Activated CD8-positive, alpha-beta memory T cell treated with anti-CD3 and anti-CD28 coated beads, Interleukin-2, amount 50 U/mL, for 48 hours (primary cell): ENCODE measurements around the gene WASF3.
"Not testable (repeated sequence)": the region's sequence is repeated elsewhere in the genome, so short reads cannot be mapped to it uniquely, and the experiment has no call there.

Experiments
- DNase-seq: peaks from one replicate; pipeline ENCODE4 v3.0.0-alpha.2; 2020

The WASF3 gene

GRCh38 chr13:26591672-26592071, 34.2 kb downstream of the WASF3 start:
- no peak for DNase-seq

GRCh38 chr13:26593661-26594060, 36.2 kb downstream of the WASF3 start:
- no peak for DNase-seq

GRCh38 chr13:26594363-26594762, 36.9 kb downstream of the WASF3 start:
- DNase-seq, result no peak

DNA sequence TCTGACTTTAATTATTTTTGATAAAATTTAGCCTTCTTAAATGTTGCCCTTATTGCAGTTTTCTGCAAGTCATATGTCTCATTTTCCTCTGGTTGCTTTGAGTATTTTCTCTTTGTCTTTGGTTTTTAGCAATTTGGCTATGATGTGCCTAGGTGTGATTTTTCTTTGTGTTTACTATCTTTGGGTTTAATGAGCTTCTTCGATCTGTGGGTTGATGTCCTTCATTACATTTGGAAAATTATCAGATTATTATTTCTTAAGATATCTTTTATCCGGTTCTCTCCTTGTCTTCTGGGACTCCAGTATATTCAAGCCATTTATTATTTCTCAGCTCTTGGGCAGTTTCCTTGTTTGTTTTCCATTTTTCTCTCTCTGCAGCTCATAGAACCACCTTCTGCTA, 39.0 kb downstream of the WASF3 start:
- DNase-seq, result no peak

DNA sequence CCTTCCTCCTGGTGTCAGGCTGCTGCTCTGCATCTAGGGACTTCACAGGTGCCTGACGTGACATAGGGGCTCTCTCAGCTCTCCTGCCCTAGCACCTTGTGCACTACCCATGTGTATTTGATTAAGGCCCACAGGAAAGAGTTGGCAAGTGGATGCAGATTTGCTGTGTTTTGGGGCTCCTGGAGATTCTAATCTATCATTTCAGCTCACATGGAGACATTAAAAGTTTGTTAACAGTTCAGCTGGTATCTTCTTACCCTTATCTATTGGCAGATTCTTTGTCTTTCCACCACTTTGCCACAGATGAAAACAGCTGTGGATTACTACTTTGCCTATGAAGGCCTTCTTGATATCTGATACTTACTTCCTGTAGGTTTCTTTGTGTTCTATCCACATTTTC, 41.9 kb downstream of the WASF3 start:
- no peak for DNase-seq

- DNase-seq, result no peak
Observed at GRCh38 chr13:26599860-26600259, 42.4 kb downstream of the WASF3 start.

DNA sequence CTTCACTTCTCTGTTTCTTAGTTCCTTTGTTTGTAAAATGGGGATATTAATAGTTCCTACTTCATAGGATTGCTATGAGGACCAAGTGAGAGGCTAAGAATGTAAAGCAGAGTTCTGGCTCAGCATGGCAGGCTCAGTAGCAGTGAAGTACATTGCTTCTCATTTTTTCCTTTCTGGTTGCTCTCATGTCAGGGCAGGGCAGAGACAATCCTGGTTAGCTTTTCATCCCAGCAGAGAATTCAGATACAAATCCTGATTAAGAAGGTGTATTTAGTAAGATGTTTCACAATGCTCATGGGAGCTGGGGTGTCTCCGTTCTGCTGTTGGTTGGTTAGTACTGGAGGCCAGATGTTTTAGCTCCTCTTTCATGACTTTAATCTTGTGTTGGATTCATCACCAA, 42.9 kb downstream of the WASF3 start:
- no peak for DNase-seq

DNA sequence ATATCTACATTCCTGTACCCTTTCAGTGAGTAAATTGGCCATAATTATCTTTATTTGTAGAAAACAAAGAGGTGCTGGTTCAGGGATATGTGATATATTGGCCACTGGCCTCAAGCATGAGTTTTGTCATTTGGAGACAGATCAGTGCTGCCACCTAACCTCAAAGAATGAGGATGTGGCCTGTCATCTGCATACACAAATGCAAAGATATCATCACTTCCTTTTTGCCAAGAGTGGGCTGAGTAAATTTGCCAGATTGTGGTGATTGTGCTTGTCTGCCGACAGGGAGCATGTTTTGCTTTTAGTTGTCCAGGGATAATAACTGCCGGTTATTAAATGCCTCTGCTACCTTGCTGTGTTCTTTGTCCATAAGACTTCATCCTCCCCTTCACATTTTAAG, 44.2 kb downstream of the WASF3 start:
- no peak for DNase-seq

- no peak for DNase-seq
Observed at GRCh38 chr13:26602783-26603182, 45.3 kb downstream of the WASF3 start.

DNA sequence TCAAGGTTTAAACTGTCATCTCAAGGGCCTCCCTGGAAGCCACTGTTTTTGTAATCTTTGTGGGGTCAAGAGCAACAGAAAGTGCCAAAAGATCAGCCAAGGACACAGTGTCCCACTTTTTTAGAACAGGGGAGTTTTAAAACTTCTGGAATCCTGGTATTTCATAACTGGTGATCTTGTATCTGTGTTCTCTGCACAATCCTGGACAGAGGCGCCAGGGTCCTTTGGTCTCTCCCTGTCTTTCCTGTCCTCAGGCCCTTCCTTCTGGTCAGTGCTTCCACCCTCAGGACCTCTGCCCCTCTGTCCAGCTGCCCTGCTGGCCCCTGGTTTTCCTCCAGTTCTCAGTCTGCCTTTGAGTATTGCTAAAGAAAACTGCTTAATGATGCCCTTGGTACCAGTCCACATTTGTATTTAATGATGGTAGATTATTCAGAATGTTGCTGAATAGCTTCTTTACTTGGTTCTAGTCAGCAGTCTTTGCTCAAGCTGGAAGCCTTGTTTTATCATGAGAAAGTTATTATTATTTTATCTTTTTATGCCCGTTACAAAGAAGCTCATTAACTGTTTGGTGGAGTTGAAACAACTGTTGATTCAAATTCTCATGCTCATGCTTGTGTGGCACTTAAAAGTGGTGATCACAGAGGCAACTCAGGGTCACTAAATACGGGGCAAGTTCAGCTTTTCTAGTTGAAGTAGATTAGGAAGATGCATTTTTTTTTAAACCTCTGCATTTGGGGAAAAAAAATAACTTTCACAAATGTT, 47.5 kb downstream of the WASF3 start:
- no peak for DNase-seq

GRCh38 chr13:26605845-26606244, 48.4 kb downstream of the WASF3 start:
- no peak for DNase-seq

DNA sequence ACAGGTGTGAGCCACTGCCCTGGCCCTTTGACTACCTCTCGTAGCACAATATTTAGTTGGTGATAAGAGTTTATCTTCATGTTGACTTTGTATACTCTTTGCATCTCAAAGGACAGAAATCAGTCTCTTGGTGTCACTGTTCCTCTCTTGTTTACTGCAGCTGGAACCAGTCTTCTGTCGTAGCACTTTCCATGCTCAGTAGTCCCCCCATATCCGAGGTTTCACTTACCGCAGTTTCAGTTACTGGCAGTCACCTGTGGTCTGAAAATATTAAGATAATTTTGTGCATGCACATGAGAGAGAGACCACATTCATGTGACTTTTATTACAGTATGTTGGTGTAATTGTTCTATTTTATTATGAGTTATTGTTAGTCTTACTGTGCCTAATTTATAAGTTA, 49.1 kb downstream of the WASF3 start:
- DNase-seq, result no peak

GRCh38 chr13:26614721-26615120, 57.2 kb downstream of the WASF3 start:
- DNase-seq, result no peak

DNA sequence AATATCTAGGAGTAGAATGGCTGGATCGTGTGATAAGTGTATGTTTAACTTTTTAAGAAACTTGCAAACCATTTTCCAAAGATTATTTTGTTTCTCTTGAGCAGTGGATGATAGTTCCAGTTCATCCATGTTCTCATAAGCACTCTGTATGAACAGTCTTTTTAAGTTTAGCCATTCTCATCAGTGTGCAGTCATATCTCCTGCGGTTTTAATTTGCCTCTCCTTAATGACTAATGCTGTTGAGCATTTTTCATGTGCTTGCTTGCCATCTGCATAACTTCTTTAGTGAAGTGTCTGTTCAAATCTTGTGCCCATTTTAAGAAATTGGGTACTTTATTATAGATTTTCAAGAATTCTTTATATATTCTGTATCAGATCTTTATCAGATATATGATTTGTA, 58.6 kb downstream of the WASF3 start:
- DNase-seq, result no peak

GRCh38 chr13:26618726-26619125, 61.2 kb downstream of the WASF3 start:
- DNase-seq, result no peak

DNA sequence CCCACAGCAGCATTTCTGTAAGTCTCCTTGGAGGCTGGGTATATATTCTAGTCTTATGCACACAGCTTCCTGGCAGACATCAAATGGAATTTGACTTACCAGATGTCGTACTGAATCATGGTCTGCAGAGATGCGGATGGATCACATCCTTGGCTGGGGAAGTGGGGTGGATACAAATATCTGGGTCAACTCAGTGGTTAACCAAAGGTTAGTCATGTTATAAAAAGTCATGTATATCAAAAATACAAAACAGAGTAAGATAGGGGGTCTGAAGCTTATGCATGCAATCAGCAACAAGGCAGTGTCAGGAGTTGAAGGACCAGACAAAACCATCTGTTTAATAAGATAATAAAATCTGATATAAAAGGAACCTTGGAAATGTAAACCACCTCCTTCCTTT, 61.9 kb downstream of the WASF3 start:
- DNase-seq, result no peak

DNA sequence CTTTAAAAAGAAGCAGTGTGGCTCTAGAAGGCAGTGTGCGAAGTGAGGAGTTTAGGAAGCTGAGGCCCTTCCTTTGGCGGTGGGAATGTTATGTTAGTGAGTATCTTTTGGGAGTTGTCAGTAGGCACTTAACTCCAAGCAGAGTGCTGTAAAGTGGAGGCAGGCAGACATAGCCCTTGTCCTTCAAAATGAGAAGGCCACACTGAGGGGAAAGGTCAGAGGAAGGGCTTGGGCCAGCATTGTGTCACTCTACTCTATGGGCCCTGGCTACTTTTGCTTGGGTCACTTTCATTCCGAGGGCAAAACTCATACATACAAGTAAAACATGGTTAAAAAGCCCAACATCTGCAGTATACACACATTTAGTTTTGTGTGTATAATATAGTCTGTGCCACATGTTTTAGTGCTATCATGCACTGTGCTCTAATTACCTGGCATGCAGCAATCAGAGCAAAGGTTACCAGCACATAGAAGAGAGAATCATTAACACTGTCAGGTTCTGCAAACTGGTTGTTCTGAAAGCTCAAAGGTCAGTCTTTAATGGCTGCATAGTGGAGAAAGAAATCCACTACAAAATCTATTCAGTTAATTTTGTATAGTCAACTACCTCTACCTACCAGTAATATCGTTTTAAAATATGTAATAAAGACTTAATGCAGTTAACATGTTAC, 64.4 kb downstream of the WASF3 start:
- no peak for DNase-seq

DNA sequence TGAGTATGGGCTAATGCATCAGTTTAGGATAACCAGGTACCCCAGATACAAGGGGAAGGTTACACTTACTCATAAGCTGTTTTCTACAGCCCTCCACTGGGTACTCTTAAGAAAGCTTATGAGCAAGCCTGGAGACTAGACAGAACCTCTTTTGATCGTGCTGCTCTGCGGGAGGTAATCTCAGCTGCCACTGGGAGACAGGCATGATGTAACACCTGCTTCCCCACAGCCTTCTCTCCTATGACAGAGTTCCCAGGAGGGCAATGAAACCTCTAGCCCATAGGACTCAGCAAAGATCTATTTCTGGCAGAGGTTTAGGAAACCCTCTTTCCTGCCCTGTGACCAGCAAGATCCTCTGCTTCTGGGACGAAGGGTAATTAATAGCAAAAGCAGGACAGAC, 65.6 kb downstream of the WASF3 start:
- no peak for DNase-seq

- DNase-seq, result no peak
Observed at GRCh38 chr13:26624572-26624971, 67.1 kb downstream of the WASF3 start.

DNA sequence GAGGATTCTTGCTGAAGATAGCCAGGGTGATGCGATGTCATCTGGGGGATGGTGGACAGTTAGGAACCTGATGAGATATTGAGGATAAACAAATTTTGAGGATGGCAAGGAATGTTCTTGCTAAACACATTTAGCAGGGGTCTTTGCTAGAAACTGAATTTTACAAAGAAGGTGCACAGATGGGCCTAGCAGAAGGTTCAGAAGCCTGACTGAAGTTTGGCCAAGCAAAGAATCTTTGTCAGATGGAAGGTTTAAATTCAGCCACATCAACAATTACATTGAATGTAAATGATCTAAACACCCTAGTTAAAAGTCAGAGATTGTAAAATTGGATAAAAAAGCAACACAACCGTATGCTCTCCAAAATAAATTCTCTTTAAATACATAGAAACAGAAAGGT, 68.8 kb downstream of the WASF3 start:
- DNase-seq, result no peak

GRCh38 chr13:26628706-26629105, 71.2 kb downstream of the WASF3 start:
- DNase-seq, result no peak

DNA sequence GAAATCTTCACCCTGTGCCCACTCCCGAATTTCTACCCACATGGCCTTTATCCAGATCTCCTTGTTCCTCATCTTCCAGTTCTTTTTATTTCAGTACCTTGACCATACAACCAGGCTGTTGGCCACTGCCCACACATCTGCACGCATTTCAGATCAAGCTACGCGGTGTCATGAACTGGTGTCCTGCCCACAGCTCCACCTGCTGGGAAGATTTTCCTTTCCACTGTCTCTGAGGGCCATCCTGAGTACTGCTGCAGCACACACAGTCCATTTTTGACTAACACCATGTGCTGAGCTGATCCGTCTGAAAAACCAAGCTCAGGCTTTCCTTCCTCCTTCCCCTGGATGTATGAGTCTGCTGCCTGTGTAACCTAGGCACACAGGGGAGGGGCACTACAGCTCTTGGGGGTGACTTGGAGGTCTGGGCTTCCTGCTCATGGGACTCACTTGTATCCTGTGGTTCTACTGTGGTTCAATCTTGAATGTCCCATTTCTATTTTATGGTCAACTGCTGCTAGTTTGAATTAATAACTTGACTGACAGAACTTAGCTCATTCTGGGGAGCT, 71.9 kb downstream of the WASF3 start:
- DNase-seq, result no peak

- DNase-seq, result not testable (repeated sequence)
Observed at GRCh38 chr13:26635634-26636033, 78.2 kb downstream of the WASF3 start.

DNA sequence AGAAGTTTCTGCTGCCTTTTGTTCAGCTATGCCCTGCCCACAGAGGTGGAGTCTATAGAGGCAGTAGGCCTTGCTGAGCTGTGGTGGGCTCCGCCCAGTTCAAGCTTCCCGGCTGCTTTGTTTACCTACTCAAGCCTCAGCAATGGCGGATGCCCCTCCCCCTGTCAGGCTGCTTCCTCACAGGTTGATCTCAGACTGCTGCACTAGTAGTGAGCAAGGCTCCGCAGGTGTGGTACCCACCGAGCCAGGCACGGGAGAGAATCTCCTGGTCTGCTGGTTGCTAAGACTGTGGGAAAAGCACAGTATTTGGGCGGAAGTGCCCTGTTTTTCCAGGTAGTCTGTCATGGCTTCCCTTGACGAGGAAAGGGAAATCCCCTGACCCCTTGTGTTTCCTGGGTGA, 78.6 kb downstream of the WASF3 start:
- DNase-seq, result not testable (repeated sequence)

- no peak for DNase-seq
Observed at GRCh38 chr13:26646603-26647002, 89.1 kb downstream of the WASF3 start.
